ENCODE measurements around the gene UBE2J1.
"Not testable (repeated sequence)": the region's sequence is repeated elsewhere in the genome, so short reads cannot be mapped to it uniquely, and the experiment has no call there.

UBE2J1 gene

GRCh38 chr6:89321131-89321970 lies 31.2 kb downstream of the UBE2J1 start:
- DNase-seq (ENCODE audit: low read depth in 2 of 2) = no peak

GRCh38 chr6:89320012-89320559 lies 32.4 kb downstream of the UBE2J1 start:
- no peak for DNase-seq (ENCODE audit: low read depth in 2 of 2)

- DNase-seq (ENCODE audit: low read depth in 2 of 2) = no peak
Observed at GRCh38 chr6:89317067-89317466, 35.5 kb downstream of the UBE2J1 start.

GRCh38 chr6:89315249-89315885 lies 37.2 kb downstream of the UBE2J1 start, which contains the start of gene GABRR2:
GABRR2 (minus strand) TSS chr6:89315299; CDS start chr6:89315165, 134 bp downstream.
- no peak for DNase-seq (ENCODE audit: low read depth in 2 of 2)

- no peak for DNase-seq (ENCODE audit: low read depth in 2 of 2)
Observed at GRCh38 chr6:89314692-89315091, 37.8 kb downstream of the UBE2J1 start.

GRCh38 chr6:89313006-89313405 lies 39.5 kb downstream of the UBE2J1 start:
- DNase-seq (ENCODE audit: low read depth in 2 of 2) = no peak

- no peak for DNase-seq (ENCODE audit: low read depth in 2 of 2)
Observed at GRCh38 chr6:89311853-89312531, 40.5 kb downstream of the UBE2J1 start.

- no peak for DNase-seq (ENCODE audit: low read depth in 2 of 2)
Observed at GRCh38 chr6:89311530-89311852, 41.0 kb downstream of the UBE2J1 start.

- DNase-seq (ENCODE audit: low read depth in 2 of 2) = no peak
Observed at GRCh38 chr6:89310929-89311328, 41.6 kb downstream of the UBE2J1 start.

- no peak for DNase-seq (ENCODE audit: low read depth in 2 of 2)
Observed at GRCh38 chr6:89308525-89309395, 43.8 kb downstream of the UBE2J1 start.

GRCh38 chr6:89304517-89304916 lies 48.0 kb downstream of the UBE2J1 start:
- not testable (repeated sequence) for DNase-seq (ENCODE audit: low read depth in 2 of 2)

GRCh38 chr6:89302936-89303335 lies 49.6 kb downstream of the UBE2J1 start:
- no peak for DNase-seq (ENCODE audit: low read depth in 2 of 2)

- no peak for DNase-seq (ENCODE audit: low read depth in 2 of 2)
Observed at GRCh38 chr6:89302195-89302770, 50.2 kb downstream of the UBE2J1 start.

GRCh38 chr6:89301586-89302194 lies 50.8 kb downstream of the UBE2J1 start:
- DNase-seq (ENCODE audit: low read depth in 2 of 2) = no peak

- DNase-seq (ENCODE audit: low read depth in 2 of 2) = no peak
Observed at GRCh38 chr6:89299466-89299850, 53.1 kb downstream of the UBE2J1 start.

GRCh38 chr6:89298680-89299465 lies 53.6 kb downstream of the UBE2J1 start:
- peak in 1 of 2 donors; percentile 11 for DNase-seq (ENCODE audit: low read depth in 2 of 2)

GRCh38 chr6:89297695-89298351 lies 54.7 kb downstream of the UBE2J1 start:
- peak; percentile 15 for DNase-seq (ENCODE audit: low read depth in 2 of 2)

GRCh38 chr6:89295981-89296380 lies 56.5 kb downstream of the UBE2J1 start:
- DNase-seq (ENCODE audit: low read depth in 2 of 2) = no peak

- DNase-seq (ENCODE audit: low read depth in 2 of 2) = not testable (repeated sequence)
Observed at GRCh38 chr6:89295116-89295515, 57.4 kb downstream of the UBE2J1 start.
